Breast epithelium (tissue), 4 donors: ENCODE measurements around the gene PRR12. TPM values are rescaled to one million over a fixed set of nuclear protein-coding genes. Genes with fewer than 3 reads are reported as not detected.
A peak's percentile ranks its signal among the peaks of the same experiment; 100 is the strongest.

Experiments
- DNase-seq, 2 donors: peaks; one replicate each; pipeline ENCODE4 v3.0.0-alpha.2; 2019; ENCODE audit warnings: low spot score in 2 of 2
- H3K27ac ChIP-seq, 2 donors: fragments of 200-600 bp; sonication (generic) in 1 of 2; one replicate each; pipeline ENCODE4 v1.5.1; 2016 to 2019; ENCODE audit warnings: mild to moderate bottlenecking in 1 of 2
- H3K27me3 ChIP-seq, 2 donors: fragments of 200-600 bp; sonication (generic) in 1 of 2; one replicate each; pipeline versions ENCODE4 v1.5.1 to v1.6.0; 2017 to 2019; ENCODE audit warnings: control low read depth in 1 of 2, mild to moderate bottlenecking in 1 of 2
- H3K36me3 ChIP-seq: fragments of 200-600 bp; one replicate; pipeline ENCODE4 v1.5.1; 2019
- H3K4me1 ChIP-seq, 2 donors: fragments of 200-600 bp; sonication (generic); one replicate each; pipeline ENCODE4 v1.5.1; 2016 to 2019; ENCODE audit warnings: control low read depth in 1 of 2
- H3K4me3 ChIP-seq, 3 donors: fragments of 200-600 bp; sonication (generic); 1 replicate in 2 of 3; 2 replicates in 1 of 3; pipeline ENCODE4 v1.5.1; 2016 to 2019; ENCODE audit warnings: mild to moderate bottlenecking in 3 of 3, moderate library complexity in 2 of 3
- H3K9me3 ChIP-seq, 2 donors: fragments of 200-600 bp; sonication (generic) in 1 of 2; one replicate each; pipeline ENCODE4 v1.5.1; 2016 to 2019; ENCODE audit warnings: control low read depth in 1 of 2
- POLR2A ChIP-seq: fragments of 450-650 bp; IDR thresholded peaks from one replicate; pipeline ENCODE4 v1.6.1; 2016; ENCODE audit warnings: antibody characterized with exemption, mild to moderate bottlenecking, moderate library complexity
- POLR2AphosphoS5 ChIP-seq, 3 donors: sonication (generic); formaldehyde crosslinking; IDR thresholded peaks; one replicate each; pipeline ENCODE4 v1.6.1; 2017; ENCODE audit warnings: antibody characterized with exemption in 3 of 3
- intact Hi-C: fragments of 100-400 bp; cut with DNase I; formaldehyde crosslinking; loops from one replicate; pipeline ENCODE4 v1.15.1; 2023; ENCODE audit warnings: low total_unique reads
- total RNA-seq, 3 donors: library from RNA; depleted of rRNA; stranded (reverse); fragments of >200 nt; gene quantifications; one replicate each; pipeline ENCODE4 v1.1.0, GENCODE V29; 2016
- TF ChIP-seq, protein P1 (sequence below), 3 donors: fragments of 450-650 bp; IDR thresholded peaks; one replicate each; pipeline ENCODE4 v1.5.1; 2016 to 2017; ENCODE audit warnings: antibody characterized with exemption in 3 of 3, mild to moderate bottlenecking in 3 of 3, moderate library complexity in 3 of 3

PRR12 gene
- total RNA-seq, 3 donors from 2014 or later, result 6.2 to 8.8 (median 6.3) TPM

DNA sequence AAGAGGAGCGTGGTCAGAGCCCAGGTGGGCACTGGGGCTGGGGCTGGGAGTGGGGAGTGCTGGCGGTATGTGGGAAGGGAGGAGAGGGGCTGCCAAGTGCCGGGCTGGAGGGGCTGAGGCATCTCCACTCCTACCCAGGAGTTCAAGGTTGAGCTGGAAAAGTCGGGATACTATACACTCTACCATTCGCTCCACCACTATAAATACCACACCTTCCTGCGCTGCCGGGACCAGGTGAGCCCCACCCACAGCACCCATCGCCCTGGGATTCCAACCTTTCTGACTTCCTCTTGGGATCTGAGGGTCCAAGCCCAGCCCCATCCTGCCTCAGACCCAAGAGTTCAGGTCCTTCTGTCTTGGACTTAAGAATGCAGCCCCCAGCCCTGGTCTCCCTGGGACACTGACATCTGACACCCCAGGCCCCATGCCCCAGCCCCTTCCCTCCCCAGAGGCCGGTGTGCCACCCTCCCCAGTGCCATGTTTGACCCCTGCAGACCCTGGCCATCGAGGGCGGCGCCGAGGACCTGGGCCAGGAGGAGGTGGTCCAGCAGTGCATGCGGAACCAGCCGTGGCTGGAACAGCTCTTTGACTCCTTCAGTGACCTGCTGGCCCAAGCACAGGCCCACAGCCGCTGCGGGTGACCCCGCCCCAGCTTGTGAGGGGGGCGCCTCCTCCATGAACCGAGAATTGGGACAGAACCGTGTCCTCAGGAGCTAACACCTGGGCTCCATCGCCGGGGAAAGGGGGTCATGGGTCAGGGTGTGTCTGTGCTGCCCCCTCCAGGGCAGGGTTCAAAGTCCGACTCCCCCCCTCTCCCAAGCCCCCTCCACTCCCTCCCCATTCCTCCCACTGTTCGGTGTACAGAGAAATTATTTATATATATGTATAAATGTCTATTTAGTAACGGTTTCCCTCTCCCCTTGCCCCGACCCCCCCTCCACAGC, 34.3 kb downstream of the PRR12 start:
- intact Hi-C loops, result no loop called here
- no peak for DNase-seq
- no peaks in the 10 kb centered on the region for H3K36me3 ChIP-seq
- no peaks in the 10 kb centered on the region for H3K4me1 ChIP-seq
- TF ChIP-seq, protein P1, sequence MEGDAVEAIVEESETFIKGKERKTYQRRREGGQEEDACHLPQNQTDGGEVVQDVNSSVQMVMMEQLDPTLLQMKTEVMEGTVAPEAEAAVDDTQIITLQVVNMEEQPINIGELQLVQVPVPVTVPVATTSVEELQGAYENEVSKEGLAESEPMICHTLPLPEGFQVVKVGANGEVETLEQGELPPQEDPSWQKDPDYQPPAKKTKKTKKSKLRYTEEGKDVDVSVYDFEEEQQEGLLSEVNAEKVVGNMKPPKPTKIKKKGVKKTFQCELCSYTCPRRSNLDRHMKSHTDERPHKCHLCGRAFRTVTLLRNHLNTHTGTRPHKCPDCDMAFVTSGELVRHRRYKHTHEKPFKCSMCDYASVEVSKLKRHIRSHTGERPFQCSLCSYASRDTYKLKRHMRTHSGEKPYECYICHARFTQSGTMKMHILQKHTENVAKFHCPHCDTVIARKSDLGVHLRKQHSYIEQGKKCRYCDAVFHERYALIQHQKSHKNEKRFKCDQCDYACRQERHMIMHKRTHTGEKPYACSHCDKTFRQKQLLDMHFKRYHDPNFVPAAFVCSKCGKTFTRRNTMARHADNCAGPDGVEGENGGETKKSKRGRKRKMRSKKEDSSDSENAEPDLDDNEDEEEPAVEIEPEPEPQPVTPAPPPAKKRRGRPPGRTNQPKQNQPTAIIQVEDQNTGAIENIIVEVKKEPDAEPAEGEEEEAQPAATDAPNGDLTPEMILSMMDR (IDR thresholded peaks at IDR 0.05), result no peak
- no peak for TF ChIP-seq POLR2AphosphoS5 (IDR thresholded peaks at IDR 0.05)
- no peak for TF ChIP-seq POLR2A
- no peaks in the 10 kb centered on the region for H3K27me3 ChIP-seq
- no peak overlapping the region for H3K4me3 ChIP-seq
- no peaks in the 10 kb centered on the region for H3K9me3 ChIP-seq
- H3K27ac ChIP-seq, result no peak overlapping the region

DNA sequence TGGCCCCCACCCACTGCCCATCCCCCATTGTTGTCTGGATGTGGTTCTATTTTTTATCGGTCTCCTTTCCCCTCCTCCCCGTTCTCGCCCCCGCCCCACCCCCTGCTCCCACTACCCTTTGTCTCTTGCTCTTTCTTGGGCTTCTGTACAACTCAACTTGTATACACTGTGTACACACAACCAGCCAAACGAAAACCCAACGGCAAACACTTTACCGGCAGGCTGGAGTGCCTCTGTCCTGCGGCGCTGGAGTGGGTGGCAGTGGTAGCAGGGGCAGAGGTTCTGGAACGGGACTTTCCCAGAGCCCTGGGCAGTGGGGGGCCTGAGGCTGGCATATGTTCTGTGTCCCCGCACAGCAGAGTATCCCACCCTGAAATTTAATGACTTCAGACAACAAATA, 35.2 kb downstream of the PRR12 start:
- Histone ChIP-seq H3K4me3 (no peak overlapping the region), H3K36me3 (no peaks in the 10 kb centered on the region), H3K4me1 (no peaks in the 10 kb centered on the region), H3K27ac (no peak overlapping the region), H3K27me3 (no peaks in the 10 kb centered on the region), H3K9me3 (no peaks in the 10 kb centered on the region)
- DNase-seq, result no peak
- intact Hi-C loops, result no loop called here
- TF ChIP-seq, protein P1 (IDR thresholded peaks at IDR 0.05), result no peak
- no peak for TF ChIP-seq POLR2A

DNA sequence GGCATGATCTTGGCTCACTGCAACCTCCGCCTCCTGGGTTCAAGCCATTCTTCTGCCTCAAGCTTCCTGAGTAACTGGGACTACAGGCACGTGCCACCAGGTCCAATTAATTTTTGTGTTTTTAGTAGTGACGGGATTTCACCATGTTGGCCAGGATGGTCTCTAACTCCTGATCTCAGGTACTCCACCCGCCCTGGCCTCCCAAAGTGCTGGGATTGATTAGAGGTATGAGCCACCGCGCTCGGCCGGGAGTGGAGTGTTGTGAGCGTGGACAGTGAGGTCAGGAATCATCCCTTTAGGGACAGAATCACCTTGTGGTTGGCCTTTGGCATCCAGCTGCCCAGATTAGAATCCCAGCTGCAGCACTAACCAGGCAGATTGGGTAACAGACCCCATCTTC, 38.7 kb downstream of the PRR12 start:
- Histone ChIP-seq H3K9me3 (no peaks in the 10 kb centered on the region), H3K4me1 (no peaks in the 10 kb centered on the region), H3K27ac (peak overlapping the region in 1 of 2 donors; percentile 9), H3K4me3 (no peak overlapping the region), H3K27me3 (no peaks in the 10 kb centered on the region), H3K36me3 (no peaks in the 10 kb centered on the region)
- TF ChIP-seq, protein P1 (IDR thresholded peaks at IDR 0.05), result no peak
- TF ChIP-seq POLR2A (no peak), POLR2AphosphoS5 (IDR thresholded peaks at IDR 0.05) (no peak)
- intact Hi-C loops, result no loop called here
- no peak for DNase-seq

DNA sequence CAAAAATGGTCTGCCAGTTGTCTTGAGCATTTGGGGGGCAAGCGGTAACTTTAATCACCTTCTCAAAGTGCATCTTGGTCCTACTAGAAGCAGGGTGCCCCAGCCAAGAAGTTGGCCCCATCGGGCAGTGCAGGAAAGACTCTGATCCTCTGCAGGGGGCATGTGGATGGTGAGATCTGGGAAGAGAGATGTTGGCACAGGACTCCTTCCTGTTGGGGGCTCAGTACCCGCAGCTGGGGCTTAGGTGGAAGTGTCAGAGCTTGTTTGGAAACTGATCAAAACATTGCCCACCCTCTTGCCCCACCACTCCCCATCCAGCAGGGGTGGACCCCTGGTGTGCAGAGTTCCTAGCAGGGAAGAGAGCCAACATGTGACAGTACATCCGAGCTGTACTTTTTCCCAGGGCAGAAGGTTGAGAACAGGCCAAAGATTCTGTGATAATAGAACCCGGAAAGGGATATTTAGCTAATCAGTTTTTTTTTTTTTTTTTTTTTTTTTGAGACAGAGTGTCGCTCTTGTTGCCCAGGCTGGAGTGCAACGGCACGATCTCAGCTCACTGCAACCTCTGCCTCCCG, 40.1 kb downstream of the PRR12 start:
- no peaks in the 10 kb centered on the region for H3K36me3 ChIP-seq
- no peaks in the 10 kb centered on the region for H3K4me1 ChIP-seq
- no peak for DNase-seq
- no peaks in the 10 kb centered on the region for H3K9me3 ChIP-seq
- no peaks in the 10 kb centered on the region for H3K27me3 ChIP-seq
- H3K27ac ChIP-seq, result peak overlapping the region in 1 of 2 donors; percentile 74
- intact Hi-C loops, result no loop called here
- TF ChIP-seq POLR2A (no peak), POLR2AphosphoS5 (IDR thresholded peaks at IDR 0.05) (no peak)
- TF ChIP-seq, protein P1 (IDR thresholded peaks at IDR 0.05), result no peak
- no peak overlapping the region for H3K4me3 ChIP-seq

DNA sequence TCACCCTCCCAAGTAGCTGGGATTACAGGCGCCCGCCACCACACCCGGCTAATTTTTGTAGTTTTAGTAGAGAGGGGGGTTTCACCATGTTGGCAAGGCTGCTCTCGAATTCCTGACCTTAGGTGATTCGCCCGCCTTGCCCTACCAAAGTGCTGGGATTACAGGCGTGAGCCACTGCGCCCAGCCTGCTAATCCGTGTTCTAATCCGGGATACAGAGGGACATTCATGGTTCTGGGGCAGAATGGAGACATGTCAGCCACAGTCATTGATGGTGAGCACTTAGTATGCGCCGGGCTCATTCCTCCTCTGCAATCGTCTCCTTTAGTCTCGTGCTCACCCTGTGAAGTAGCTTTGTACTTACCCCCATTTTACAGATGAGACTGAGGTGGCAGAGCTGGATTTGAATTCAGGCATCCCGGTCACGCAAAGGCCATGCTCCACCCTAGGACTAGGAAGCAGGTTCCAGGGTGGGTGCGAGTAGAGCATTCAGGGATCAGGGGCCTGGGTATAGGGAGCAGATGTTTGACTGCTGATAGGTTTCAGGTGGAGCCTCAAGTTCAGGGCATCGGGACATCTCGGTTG, 40.7 kb downstream of the PRR12 start:
- TF ChIP-seq, protein P1 (IDR thresholded peaks at IDR 0.05), result no peak
- no peak for TF ChIP-seq POLR2A
- no peak for TF ChIP-seq POLR2AphosphoS5 (IDR thresholded peaks at IDR 0.05)
- no peaks in the 10 kb centered on the region for H3K27me3 ChIP-seq
- H3K4me1 ChIP-seq, result no peaks in the 10 kb centered on the region
- intact Hi-C loops, result no loop called here
- no peak overlapping the region for H3K4me3 ChIP-seq
- peak overlapping the region in 1 of 2 donors; percentile 61 for H3K27ac ChIP-seq
- H3K9me3 ChIP-seq, result no peaks in the 10 kb centered on the region
- H3K36me3 ChIP-seq, result no peaks in the 10 kb centered on the region
- no peak for DNase-seq
